GM12874 (cell line): ENCODE data around the gene ARL5A.

Experiments used
- TF ChIP-seq, protein P1 (sequence below): IDR thresholded peaks from 2 replicates; pipeline ENCODE4 v1.5.1; 2011; ENCODE audit warnings: low read depth, mild to moderate bottlenecking, control low read depth, low read length, moderate library complexity; ENCODE audit not compliant: insufficient read depth

The ARL5A gene

DNA sequence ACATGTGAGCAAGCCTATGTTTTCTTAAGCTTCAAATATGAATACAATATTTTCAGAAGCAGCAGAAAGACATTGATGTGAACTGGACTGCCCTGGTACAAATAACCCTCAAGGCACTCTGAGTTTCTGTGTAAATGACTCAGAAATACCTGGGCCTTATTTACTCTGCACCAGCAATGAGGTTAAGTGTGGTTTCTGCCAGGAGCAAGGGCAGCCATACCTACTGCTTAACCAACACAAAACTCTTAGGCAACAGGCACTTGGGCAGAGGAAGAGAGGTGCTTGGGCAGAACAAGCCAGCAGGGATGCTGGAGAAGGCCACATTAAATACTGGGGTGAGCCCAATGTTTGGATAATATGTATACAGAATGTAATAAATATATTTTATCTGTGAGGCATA lies 29.4 kb upstream of the ARL5A start:
- TF ChIP-seq, protein P1, sequence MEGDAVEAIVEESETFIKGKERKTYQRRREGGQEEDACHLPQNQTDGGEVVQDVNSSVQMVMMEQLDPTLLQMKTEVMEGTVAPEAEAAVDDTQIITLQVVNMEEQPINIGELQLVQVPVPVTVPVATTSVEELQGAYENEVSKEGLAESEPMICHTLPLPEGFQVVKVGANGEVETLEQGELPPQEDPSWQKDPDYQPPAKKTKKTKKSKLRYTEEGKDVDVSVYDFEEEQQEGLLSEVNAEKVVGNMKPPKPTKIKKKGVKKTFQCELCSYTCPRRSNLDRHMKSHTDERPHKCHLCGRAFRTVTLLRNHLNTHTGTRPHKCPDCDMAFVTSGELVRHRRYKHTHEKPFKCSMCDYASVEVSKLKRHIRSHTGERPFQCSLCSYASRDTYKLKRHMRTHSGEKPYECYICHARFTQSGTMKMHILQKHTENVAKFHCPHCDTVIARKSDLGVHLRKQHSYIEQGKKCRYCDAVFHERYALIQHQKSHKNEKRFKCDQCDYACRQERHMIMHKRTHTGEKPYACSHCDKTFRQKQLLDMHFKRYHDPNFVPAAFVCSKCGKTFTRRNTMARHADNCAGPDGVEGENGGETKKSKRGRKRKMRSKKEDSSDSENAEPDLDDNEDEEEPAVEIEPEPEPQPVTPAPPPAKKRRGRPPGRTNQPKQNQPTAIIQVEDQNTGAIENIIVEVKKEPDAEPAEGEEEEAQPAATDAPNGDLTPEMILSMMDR = no peak

DNA sequence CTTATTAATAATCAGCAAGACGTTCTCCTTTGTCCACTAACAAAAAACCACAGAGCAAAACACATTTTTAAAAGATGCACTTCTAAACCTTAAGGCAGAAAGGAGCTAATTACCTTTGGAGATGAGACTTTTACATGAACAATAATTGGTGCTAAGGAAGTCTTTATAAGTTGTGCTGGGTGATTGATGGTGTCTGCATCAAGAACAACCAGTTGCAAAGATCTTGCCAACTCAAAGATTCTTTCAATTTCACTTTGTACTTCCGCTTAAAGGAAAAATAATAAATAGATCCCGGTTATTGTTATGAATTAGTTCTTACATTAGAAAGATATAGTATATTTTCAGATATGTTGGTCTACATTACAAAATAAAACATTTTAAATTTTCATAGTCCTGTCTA lies 26.9 kb upstream of the ARL5A start:
- TF ChIP-seq, protein P1 = no peak

DNA sequence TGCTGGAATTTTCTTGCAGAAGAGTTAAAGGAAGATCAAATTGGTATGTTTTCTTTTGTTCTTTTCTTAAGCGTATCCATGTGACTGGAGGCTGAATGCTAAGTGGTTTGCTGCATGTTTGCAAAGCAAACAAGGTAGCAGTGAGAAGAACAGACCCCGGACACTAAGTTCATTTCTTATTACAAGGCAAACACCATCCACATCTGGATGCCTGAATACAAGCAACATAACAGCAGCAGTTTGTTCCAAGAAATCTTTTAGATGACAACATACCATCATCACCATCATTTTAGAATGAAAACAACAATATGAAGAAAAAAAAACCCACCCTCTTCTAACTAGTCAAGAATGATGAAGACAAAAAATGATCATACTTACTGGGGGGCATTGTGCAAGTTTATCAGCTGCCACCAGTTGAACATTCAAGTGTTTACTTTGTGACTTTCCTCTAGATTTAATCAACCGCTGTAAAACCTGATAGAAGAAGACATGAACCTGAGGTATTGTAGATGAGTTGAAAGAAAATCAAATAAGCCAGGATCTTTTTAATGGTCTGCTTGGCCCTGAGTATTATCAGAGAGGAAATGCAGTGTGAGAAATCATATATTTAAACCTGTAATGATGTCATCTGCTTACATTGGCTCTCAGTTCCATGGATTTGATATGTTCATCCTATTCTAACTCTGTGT lies 25.0 kb upstream of the ARL5A start:
- TF ChIP-seq, protein P1 = no peak

DNA sequence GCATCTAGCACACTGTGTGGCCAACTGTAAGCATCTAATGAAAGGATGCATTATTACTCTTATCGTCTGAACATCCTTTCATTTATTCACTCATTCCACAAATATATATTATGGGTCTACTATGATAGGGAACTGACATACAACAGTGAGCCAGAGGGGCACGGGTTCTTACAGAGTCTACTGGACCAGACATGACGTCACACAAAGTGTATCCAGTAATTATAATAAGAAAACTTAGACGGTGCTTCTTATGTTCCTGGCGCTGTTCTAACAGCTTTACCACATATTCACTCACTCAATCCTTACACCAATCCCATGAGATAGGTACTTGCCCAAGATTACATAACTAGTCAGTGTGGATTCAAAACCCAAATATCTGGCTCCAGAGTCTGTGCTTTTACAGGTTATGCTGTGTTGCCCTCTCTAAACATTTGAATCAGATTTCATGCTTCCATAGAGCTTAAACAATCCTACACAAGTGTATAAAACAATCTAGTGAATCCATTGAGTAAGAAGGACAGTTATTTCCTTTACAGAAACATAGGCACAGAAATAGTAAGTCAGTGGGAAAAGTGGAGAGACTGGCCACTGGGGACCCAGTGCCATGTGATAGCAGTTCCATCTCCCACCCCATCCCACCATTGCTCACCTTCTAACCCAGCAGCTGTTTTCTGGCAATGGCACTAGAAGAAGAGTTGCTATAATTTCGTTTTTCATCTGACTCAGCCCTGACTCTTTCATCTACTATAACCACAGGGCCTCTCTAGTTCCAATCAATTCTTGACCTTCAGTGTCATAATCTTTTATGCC lies 24.2 kb upstream of the ARL5A start:
- TF ChIP-seq, protein P1 = no peak

DNA sequence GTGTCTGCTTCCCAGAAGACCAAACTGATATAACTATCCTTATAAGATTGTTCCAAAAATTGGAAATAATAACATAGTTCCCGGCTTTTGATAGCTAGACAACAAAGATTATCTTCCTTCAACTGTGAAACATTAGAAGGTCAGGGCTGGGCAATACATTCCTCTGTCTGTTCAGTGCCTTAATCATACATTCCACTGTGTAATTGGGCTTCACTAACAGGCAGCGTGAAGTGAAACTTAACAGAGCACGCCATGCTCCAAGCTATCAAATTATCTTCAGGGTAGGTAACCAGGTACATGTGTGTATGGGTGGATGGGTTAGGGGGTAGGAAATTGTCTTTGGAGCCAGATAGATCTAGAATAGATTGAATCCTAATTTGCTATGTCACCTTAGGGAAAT lies 23.5 kb upstream of the ARL5A start:
- TF ChIP-seq, protein P1 = no peak

DNA sequence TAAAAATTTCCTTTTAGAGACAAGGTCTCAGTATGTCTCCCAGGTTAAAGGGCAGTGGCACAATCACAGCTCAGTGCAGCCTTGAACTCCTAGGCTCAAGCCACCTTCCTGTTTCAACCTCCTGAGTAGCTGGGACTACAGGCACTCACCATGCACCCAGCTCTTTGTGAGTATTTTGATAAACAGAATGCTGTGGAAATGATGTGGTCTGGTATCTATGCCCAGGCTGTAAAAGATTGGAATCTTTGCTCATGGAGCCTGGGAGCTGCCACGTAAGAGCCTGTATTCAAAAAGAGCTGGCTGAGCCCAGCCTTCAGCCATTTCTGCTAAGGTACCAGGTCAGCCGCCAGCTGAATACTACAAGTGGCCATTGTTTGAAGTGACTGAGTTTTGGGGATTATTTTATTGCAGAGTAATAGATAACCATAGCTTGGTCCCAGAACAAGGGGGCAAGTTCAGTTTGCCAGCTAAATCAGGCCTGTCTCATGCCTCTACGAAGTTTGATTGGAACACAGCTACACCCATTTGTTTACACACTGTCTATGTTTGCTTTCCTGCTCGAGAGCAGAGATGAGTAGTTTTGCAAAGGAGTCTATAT lies 21.3 kb upstream of the ARL5A start:
- TF ChIP-seq, protein P1 = no peak

DNA sequence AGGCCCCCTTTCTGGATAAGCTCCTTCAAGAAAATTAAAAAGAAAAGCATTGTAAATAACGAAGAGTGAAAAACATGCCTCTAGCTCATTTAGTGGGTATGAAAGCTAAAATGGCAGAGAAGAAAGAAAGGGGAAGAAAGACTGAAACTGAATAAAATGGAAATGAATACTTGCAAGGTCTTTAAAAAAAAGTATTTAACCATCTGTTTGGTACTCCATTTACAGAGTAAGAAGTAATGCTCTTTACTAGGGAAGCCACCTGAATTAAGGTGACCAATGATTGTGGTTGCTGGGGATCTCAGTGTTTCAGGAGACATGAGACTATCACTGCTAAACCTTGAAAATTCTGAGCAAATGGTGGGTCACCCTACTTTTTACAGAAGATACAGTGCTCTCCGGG lies 17.7 kb upstream of the ARL5A start:
- TF ChIP-seq, protein P1 = no peak
